Heart left ventricle (tissue), 13 donors: ENCODE results near the gene RILP.

Source experiments
- CTCF ChIP-seq, 12 donors: fragments of 200-600 bp; sonication (generic) in 4 of 12; IDR thresholded peaks; one replicate each; pipeline versions ENCODE4 v1.5.0 to v1.8.0; 2018 to 2022; ENCODE audit warnings: antibody characterized with exemption in 12 of 12, mild to moderate bottlenecking in 5 of 12
- POLR2A ChIP-seq, 2 donors: fragments of 450-650 bp; IDR thresholded peaks; one replicate each; pipeline ENCODE4 v1.6.1; 2017; ENCODE audit warnings: antibody characterized with exemption in 2 of 2, mild to moderate bottlenecking in 2 of 2, moderate library complexity in 2 of 2
- donor health status: ischemic (EF 13 %, LVEDD 7.1; RV severe dilation, severe dysfunction).
- donor health status: DM: no; HTN: yes; CAD: no.
- donor health status: DM: no; HTN: no; CAD: no.
- donor health status: ischemic (EF 25% LVEDD 6.9; RV normal size, moderate dysfunction).
- donor health status: ischemic (EF 25% LVEDD 5.7; RV mildly dilated, moderate dysfunction).
- donor health status: ischemic (EF 35%, LVEDD 5.7; RV mildly dilated, moderate dysfunction).
- donor health status: nonischemic (EF 11% LVEDD 7.7; RV severe dilation, severe dysfunction).
- donor health status: DM: yes; HTN: yes; CAD: no.
- donor health status: PGD.
- donor health status: ischemic (EF 29% LVEDD 5.4; RV normal size, mild dysfunction).
- donor health status: nonischemic (EF 23%, LVEDD 6.1; RV moderate dilation, normal function).

- TF ChIP-seq CTCF (IDR thresholded peaks at IDR 0.05) = no peak
- no peak for TF ChIP-seq POLR2A (IDR thresholded peaks at IDR 0.05)
These were observed 37.3 kb downstream of the RILP start for GRCh38 chr17:1612400-1612799.
